ENCODE measurements around the gene IQCH.
A peak's percentile ranks its signal among the peaks of the same experiment; 100 is the strongest.

The IQCH gene

DNA sequence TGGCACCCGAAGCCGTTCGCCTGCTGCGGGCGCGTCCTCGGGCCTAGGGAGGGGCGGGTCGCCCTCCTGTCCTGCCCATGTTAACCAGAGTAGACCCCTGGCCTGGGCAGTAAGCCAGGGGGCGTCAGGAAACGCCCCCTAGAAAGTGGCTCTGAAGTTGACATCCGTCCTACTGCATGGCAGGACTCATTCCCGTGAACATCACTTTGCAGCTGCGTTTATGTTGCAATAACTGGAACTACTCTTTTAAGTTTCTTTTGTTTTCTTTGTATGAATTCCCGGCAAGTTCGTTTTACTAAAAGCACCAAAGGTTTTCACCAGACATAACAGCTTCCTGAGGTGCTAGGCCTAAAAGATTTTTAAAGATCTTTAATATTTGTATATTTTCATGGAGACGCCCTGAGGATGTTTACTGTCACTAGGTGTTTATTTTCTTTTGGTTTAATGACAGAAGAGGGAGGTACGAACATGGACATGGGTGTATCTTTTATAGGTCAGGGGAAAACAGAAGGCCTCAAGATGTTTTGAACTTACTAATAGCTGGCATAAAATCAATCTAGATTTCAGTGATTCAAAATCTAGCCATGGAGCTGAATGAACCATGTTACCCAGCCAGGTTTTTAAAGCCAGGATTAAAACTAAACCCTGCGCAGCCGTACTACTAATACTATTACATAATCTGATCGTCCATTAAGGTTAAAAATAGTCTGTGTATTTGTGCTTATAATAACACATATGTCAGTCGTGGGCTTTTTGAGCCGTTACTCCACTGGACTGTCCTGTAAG lies 267.4 kb downstream of the IQCH start:
- peak; percentile 46 for DNase-seq (ENCODE audit: low read depth)
- TF ChIP-seq, protein P1, sequence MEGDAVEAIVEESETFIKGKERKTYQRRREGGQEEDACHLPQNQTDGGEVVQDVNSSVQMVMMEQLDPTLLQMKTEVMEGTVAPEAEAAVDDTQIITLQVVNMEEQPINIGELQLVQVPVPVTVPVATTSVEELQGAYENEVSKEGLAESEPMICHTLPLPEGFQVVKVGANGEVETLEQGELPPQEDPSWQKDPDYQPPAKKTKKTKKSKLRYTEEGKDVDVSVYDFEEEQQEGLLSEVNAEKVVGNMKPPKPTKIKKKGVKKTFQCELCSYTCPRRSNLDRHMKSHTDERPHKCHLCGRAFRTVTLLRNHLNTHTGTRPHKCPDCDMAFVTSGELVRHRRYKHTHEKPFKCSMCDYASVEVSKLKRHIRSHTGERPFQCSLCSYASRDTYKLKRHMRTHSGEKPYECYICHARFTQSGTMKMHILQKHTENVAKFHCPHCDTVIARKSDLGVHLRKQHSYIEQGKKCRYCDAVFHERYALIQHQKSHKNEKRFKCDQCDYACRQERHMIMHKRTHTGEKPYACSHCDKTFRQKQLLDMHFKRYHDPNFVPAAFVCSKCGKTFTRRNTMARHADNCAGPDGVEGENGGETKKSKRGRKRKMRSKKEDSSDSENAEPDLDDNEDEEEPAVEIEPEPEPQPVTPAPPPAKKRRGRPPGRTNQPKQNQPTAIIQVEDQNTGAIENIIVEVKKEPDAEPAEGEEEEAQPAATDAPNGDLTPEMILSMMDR (conservative IDR thresholded peaks at IDR 0.05; ENCODE audit: low read depth, low read length), result no peak
- peak overlapping the region; percentile 64 for H3K4me3 ChIP-seq (ENCODE audit: low read length)

DNA sequence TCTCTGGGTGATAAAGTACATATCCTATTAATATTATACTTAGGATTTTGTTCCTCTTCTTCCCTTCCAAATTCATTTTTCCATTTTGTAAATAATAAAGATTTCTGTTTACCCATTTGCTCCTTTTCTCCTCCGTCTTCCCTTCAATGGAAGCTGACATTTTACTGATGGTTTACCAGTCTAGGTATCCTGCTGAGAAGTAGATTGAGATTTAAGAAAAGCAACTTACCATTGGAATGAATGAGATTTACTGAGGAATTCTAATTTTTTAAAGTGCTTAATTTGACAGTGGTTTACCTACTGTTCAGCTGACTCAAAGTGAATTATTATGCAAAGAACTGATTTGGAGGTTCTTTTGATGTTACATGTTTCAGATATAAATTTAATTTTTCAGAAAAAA lies 268.7 kb downstream of the IQCH start:
- DNase-seq (ENCODE audit: low read depth), result no peak
- TF ChIP-seq, protein P1 (conservative IDR thresholded peaks at IDR 0.05; ENCODE audit: low read depth, low read length), result no peak
- no peak overlapping the region for H3K4me3 ChIP-seq (ENCODE audit: low read length)

DNA sequence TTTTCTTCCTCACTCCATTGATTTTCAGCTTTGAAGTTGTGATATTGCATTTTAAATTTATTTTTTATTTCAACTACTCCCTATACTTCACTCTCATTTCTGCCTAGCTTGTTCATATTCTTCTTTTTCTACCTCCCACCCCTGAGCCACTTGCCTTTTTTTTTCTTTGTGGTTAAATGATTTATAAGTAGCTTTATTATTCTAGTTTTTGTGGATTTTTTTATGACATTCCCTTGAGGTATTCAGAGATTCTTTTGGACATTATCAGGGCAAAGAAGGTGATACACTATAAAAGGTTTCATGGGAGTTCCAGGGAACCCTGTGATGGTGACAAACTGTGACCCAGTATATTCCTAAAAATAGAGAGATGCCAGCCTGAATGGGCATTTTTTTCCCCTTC lies 269.6 kb downstream of the IQCH start:
- no peak for DNase-seq (ENCODE audit: low read depth)
- H3K4me3 ChIP-seq (ENCODE audit: low read length), result no peak overlapping the region

DNA sequence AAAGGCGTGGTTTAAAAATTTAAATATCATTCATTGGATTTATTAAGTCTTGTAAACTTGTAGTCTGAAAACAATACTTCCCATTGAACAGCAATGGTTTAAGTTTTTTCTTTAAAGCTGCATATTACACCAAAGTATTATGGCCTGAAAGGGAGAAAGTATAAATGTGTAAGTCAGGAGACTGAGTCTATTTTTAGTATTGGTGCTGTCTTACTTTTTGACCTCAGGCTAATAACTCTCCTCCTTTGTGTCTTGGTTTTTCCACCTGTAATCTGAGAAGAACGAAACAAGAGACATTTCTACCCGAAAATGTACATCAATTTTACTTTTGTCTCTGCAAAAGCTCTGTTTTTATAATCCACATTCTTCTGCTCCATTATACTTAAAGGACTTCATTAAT lies 273.9 kb downstream of the IQCH start:
- H3K4me3 ChIP-seq (ENCODE audit: low read length), result no peak overlapping the region
- no peak for DNase-seq (ENCODE audit: low read depth)
- TF ChIP-seq, protein P1 (conservative IDR thresholded peaks at IDR 0.05; ENCODE audit: low read depth, low read length), result no peak

More for the DNA sequence above, 269.6 kb downstream of the IQCH start:
- TF ChIP-seq, protein P1 (conservative IDR thresholded peaks at IDR 0.05; ENCODE audit: low read depth, low read length), result no peak

DNA sequence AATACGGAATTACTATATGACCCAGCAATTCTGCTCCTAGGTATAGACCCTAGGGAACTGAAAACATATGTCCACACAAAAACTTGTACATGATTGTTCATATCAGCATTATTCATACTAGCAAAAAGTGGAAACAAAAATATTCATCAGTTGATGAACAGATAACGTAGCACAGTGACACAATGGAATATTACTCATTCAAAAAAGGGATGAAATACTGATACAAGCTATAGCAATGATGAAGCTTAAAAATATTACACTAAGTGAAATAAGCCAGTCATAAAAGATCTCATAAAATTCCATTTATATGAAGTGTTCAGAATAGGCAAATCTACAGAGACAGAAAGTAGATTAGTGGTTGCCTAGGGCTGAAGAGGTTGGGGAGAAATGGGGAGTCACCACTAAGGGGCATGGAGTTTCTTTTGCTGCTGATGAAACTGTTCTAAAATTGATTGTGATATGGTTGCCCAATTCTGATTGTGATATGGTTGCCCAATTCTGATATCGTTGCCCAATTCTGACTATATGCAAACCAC lies 276.9 kb downstream of the IQCH start:
- H3K4me3 ChIP-seq (ENCODE audit: low read length), result no peak overlapping the region
- DNase-seq (ENCODE audit: low read depth), result no peak
- TF ChIP-seq, protein P1 (conservative IDR thresholded peaks at IDR 0.05; ENCODE audit: low read depth, low read length), result no peak

DNA sequence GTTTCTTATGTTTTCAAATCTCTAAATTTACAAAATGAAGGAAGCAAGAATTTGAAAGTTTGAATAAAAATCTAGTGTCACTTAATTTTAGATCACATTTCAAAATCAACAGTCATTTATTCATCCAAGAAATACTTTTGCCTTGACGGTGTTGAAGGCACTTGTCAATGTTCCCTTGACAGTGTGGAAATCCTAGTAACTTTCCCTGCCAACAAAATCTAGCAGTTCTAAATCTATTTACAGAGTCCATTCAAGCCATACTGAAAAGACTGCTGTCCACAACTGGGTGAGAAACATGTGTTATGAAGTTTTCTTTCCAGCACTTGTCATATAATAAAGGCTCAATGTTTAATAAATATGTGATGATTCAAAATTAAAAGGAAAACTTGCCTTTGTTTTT lies 279.3 kb downstream of the IQCH start:
- no peak for DNase-seq (ENCODE audit: low read depth)
- no peak overlapping the region for H3K4me3 ChIP-seq (ENCODE audit: low read length)
- TF ChIP-seq, protein P1 (conservative IDR thresholded peaks at IDR 0.05; ENCODE audit: low read depth, low read length), result no peak

DNA sequence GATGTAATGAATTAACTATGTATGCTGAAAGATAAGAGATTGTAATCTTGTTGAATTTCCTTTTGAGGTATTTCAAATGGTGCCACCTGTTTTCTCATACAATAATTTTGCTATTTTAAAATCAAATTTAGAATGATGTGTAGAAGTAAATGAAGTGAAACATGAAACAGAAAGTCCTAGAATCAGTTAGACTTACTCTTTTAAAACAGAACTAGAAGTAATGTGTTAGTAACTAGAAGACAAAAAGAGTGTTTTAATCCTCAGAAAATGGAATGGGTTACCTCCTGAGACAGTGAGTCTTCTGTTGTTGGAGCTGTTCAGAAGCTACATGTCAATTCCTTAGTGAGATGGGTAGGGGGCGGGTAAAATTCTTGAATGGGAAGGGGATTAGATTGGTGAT lies 279.8 kb downstream of the IQCH start:
- DNase-seq (ENCODE audit: low read depth), result no peak
- no peak overlapping the region for H3K4me3 ChIP-seq (ENCODE audit: low read length)
- TF ChIP-seq, protein P1 (conservative IDR thresholded peaks at IDR 0.05; ENCODE audit: low read depth, low read length), result no peak
